ENCODE data around the gene ST7L. TPM values are rescaled to one million over a fixed set of nuclear protein-coding genes. Genes with fewer than 3 reads are reported as not detected.

Gene ST7L
- total RNA-seq, 2 donors from 2014 or later: 20.3 to 32.2 TPM

DNA sequence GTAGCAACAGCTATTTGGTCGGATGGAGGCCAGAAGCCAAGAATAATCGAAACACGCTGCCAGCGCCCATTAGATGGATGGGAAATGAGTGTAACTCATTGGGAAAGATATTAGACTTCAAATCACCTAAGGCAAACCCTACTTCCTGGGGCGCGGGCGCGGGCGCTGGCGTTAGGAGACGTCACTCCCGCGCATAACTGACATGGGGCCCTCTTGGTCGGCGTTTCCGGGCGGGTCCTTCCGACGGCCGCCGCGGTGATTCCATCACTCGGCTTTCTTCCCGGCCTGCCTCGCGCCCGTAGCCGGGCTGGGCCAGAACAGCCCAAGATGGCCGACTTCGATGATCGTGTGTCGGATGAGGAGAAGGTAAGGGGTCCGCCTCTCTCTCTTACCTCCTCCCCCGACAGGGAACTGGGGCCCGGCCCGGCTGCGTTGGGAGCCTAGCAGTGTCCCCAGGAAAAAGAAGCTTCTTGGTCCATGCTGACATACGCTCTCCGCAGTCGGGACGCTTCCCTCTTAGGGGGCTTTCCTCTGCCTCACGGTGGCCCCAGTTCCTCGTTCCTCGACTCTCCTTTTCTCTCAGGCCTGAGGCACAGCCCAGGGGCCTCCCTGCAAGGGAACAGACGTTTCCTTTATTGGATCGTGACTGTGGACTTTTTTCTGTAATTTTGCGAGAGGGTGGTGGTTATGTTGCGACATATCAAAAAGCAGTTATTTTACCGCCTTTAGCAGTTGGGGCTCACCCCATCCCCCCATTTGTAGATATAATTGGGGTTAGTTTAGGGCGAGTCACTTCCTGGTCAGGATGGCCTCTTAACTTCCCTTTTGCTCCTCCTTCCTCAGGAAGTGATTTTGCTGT is 806 bp upstream of the ST7L start, which contains the start of gene CAPZA1:
TSS of gene CAPZA1 (plus strand) at position 315 of the 859 bp plus-strand sequence. CDS start at position 328, 13 bp downstream.
- no peaks in the 10 kb centered on the region for H3K27me3 ChIP-seq (replicated peaks; ENCODE audit: insufficient read depth)
- peak; percentile 67 for DNase-seq (ENCODE audit: low spot score)
- TF ChIP-seq, protein P1, sequence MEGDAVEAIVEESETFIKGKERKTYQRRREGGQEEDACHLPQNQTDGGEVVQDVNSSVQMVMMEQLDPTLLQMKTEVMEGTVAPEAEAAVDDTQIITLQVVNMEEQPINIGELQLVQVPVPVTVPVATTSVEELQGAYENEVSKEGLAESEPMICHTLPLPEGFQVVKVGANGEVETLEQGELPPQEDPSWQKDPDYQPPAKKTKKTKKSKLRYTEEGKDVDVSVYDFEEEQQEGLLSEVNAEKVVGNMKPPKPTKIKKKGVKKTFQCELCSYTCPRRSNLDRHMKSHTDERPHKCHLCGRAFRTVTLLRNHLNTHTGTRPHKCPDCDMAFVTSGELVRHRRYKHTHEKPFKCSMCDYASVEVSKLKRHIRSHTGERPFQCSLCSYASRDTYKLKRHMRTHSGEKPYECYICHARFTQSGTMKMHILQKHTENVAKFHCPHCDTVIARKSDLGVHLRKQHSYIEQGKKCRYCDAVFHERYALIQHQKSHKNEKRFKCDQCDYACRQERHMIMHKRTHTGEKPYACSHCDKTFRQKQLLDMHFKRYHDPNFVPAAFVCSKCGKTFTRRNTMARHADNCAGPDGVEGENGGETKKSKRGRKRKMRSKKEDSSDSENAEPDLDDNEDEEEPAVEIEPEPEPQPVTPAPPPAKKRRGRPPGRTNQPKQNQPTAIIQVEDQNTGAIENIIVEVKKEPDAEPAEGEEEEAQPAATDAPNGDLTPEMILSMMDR (IDR thresholded peaks at IDR 0.05): no peak
- peak within 1 kb of the TSS; percentile 94 to 99 for H3K27ac ChIP-seq
- peak within 1 kb of the TSS; percentile 85 for H3K4me3 ChIP-seq
- peaks cover 19 to 45% of the 10 kb centered on the region in 2 donors for H3K4me1 ChIP-seq (ENCODE audit: control insufficient read depth in 1 of 2, low read depth in 2 of 2)
- ATAC-seq (ENCODE audit: insufficient number of reproducible peaks, low FRiP score, low read depth): peak; percentile 76
- H3K9me3 ChIP-seq: no peaks in the 10 kb centered on the region
- no peaks in the 10 kb centered on the region for H3K36me3 ChIP-seq

DNA sequence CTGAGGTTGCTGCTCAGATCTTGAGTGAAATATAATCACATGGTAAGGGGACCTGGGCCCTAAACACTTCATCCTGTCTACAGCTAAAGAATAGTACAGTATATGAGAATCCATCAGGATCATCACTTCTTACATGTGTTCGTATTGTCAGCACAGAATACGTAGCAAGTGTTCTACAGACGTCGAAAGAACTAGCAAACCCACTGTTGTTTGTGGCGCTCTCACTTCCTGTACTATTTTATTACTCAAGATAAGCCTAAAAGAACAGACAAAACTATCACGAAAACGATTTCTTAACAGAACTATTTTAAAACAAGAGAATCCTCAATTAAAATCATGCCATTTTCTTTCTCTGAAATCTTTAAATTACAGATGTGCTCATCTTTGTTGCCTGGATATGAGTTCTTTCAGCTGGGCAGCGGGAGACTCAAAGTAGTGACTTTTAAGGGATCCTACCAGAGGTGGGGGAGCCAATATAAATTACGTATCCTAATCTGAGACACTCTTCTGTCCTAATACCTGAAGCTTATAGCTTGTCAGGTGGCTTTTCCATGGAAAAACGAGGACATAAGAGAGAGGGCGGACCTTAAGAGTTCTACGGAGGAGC is 724 bp downstream of the ST7L start:
- Histone ChIP-seq H3K4me3 (peak overlapping the region; percentile 85), H3K4me1 (ENCODE audit: control insufficient read depth in 1 of 2, low read depth in 2 of 2) (peaks cover 19 to 43% of the 10 kb centered on the region in 2 donors), H3K27ac (peak overlapping the region; percentile 94 to 99), H3K36me3 (no peaks in the 10 kb centered on the region), H3K9me3 (no peaks in the 10 kb centered on the region), H3K27me3 (replicated peaks; ENCODE audit: insufficient read depth) (no peaks in the 10 kb centered on the region)
- no peak for DNase-seq (ENCODE audit: low spot score)
- TF ChIP-seq, protein P1 (IDR thresholded peaks at IDR 0.05): no peak
- no peak for ATAC-seq (ENCODE audit: insufficient number of reproducible peaks, low FRiP score, low read depth)

DNA sequence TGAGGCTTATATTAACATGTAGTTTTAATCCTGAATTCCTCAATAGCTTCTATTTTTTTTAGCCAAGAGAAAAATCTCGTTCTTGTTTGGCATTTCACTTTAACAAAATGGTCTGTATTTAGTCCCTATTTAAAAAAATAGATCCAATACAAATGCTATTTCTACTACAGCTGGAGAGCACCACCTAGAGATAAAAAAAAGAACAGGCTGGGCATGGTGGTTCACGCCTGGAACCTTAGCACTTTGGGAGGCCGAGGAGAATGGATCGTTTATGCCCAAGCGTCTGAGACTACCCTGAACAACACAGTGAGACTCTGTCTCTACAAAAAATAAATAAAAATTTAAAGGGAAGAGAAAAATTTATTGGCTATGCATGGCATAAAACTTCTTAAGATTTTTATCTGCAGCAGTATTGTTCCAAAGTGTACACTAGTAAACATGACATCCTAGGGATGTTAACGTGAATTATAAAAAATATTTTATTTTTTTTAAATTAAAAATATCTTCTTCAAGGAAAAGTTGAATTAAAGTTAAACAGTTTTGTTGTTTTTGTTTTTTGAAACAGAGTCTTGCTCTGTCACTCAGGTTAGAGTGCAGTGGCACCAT is 4.4 kb downstream of the ST7L start:
- no peak overlapping the region for H3K4me3 ChIP-seq
- no peak for ATAC-seq (ENCODE audit: insufficient number of reproducible peaks, low FRiP score, low read depth)
- H3K36me3 ChIP-seq: peaks cover 13% of the 10 kb centered on the region
- H3K4me1 ChIP-seq (ENCODE audit: control insufficient read depth in 1 of 2, low read depth in 2 of 2): peaks cover 0 to 12% of the 10 kb centered on the region in 2 donors
- TF ChIP-seq, protein P1 (IDR thresholded peaks at IDR 0.05): peak; percentile 23
- H3K27ac ChIP-seq: no peak overlapping the region
- H3K9me3 ChIP-seq: no peaks in the 10 kb centered on the region
- H3K27me3 ChIP-seq (replicated peaks; ENCODE audit: insufficient read depth): no peaks in the 10 kb centered on the region
- DNase-seq (ENCODE audit: low spot score): no peak

DNA sequence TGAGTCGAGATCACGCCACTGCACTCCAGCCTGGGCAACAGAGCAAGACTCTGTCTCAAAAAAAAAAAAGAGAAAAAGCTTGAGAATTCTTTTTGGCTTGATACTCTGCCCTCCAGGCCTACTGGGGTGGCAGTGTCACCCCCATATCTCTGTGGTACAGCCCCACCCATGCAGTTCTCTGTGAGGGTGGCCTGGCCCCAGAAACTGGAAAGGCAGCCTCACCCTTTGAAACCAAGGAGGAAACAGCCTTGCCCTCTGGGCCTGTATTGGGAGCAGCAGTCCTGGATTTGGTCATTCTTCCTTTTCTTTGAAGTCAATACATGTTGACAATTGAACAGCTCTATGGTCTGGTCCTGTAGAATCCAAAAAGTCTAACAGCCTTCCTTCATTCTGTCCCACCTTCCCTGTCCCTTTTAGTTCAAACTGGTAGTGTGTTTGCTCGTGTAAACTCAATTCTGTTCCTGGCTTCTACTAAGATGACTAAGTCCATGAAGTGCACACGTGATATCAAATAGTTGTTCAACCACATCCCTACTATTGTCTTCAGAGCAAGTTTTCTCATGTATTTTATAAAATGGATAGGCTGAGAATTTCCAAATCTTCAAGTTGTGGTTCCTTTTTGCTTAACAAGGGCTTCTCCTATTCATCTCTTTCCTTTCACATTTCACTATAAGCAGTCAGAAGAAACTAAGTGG is 13.2 kb downstream of the ST7L start:
- no peaks in the 10 kb centered on the region for H3K9me3 ChIP-seq
- peaks cover 25% of the 10 kb centered on the region for H3K36me3 ChIP-seq
- TF ChIP-seq, protein P1 (IDR thresholded peaks at IDR 0.05): no peak
- ATAC-seq (ENCODE audit: insufficient number of reproducible peaks, low FRiP score, low read depth): no peak
- no peak for DNase-seq (ENCODE audit: low spot score)
- no peaks in the 10 kb centered on the region for H3K4me1 ChIP-seq (ENCODE audit: control insufficient read depth in 1 of 2, low read depth in 2 of 2)
- no peaks in the 10 kb centered on the region for H3K27me3 ChIP-seq (replicated peaks; ENCODE audit: insufficient read depth)
- H3K4me3 ChIP-seq: no peak overlapping the region
- no peak overlapping the region for H3K27ac ChIP-seq

Data from thoracic aorta (tissue), 2 donors.